Measurements from ENCODE around the gene FRZB.

FRZB gene

DNA sequence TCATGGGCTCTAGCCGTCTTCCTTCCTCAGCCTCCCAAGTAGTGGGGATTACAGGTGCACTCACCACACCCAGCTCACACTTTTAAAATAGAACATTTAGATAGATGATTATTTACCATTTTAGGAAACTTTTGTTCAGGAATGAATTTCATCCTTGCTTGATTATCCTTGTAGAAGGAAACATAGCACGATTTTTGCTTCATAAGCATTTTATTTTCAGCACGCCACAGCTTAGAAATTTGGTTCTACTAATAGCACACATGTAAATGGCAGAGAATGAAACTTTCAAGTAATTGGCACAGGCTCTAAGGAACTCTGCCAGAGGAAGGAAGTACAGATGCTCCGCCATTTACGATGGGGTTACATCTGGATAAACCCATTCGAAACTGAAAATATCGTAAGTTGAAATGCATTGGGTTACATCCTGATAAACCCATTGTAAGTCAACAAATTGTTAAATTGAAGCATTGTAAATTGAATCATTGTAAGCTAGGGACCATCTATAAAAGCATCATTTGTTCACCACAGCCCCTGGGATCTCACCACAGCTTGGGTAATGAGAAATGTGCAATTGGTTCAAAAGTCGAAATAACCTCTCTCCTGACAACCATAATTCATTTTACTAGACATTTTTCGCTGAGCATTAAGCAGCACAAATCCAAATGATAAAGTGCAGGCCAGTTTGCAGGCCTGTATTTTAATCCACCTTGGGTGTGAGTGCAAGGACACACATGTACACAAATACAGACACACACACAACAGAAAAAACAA, 33.2 kb downstream of the FRZB start:
- DNase-seq = no peak

DNA sequence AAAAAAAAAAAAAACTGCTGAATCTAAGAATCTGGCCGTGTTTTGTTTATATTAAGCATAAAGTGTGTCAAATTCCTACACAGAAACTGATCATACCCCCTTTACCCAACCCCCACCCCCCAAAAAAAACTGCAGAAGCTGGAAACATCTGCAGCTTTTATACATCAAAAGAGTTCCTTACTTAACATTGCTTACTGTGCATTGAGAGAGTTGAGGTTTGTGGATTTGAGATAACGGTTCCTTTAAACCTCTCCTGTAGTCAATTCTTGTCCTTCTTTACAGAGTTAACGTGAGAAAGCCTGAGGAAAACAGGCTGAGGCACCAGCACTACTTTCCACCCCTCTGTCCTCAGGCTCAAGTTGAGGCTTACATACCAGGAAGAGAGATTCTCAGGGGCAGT, 34.5 kb downstream of the FRZB start:
- DNase-seq = no peak

DNA sequence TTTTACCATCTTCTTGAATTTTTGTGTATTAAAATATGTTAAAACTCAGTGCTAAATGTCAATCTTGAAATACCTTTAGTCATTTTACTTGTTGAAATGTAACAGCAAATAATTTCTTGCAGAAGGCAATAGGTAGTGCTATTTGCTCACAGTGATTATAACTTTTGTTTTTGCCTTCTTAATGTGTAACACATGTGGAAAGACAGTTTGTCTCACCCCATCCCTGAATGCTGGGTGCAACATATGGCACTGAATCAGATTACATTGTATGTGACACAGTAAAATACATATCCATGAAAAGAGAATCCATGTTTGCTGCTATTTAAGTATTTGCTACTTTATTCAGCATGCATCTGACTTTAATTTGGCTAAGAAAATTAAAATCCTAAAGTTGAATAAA, 35.3 kb downstream of the FRZB start:
- no peak for DNase-seq

DNA sequence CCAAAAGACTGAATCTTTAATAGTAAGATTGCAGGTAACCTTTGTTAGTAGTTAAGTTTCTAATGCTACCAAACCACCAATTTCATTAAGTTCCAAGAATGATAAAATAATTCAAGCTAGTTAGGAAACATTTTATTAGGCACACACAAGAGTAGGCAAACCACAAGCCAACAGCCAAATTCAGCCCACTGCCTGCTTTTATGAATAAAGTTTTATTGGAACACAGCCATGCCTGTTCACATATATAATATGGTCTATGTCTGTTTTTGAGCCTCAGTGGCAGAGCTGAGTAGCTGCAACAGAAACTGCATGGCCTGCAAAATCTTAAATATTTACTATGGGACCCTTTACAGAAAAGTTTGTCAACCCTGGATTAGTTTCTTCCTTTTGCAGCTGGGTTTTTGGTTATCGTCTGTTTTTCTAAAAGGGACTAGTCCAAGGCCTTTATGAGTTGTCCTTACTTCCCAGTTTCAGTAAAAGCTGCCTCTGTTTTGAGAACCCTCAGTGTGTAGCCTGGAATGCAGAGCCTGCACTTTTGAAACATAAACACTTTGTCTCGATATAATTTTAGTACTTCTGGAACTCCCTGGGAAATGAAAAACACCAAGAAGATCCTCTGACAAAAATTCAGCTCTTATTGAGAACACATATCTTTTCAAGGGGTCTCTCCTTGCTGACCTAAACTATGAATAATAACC, 39.1 kb downstream of the FRZB start:
- DNase-seq = no peak

DNA sequence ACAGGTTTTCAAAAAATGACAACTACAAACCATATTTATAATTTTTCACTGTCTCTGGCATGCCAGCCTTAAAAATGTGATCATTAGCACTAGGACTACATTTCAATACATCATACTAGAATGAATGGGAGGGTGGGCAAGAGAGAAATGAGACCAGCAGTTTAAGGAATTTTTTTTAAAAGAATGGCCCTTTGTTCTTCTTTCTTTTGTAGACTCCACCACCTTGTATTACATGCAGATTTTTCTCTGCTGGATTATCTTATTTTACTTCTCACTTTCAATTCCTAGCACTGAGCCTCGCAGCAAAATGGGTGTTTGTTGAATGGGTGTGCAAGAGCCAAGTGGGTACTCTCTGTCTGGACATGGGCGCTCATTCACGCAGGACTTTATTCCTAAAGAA, 39.9 kb downstream of the FRZB start:
- no peak for DNase-seq

DNA sequence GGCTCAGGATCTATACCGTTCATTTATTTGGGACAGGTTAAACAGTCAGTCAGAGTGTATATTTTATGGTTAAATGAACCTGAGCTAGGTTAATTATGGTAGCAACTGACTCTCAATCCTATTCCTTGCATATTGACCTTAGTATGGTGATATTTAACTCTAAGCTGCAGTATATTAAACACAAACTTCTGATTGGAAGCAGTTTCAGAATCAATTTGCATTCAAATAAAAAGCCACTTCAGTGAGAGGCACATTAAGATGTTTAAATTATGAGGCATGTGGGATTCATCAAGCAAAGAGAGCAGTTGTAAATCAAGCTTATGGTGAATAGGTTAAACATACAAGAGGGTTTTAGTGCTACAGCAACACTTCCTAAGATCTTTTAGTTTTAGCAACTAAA, 40.4 kb downstream of the FRZB start:
- no peak for DNase-seq

DNA sequence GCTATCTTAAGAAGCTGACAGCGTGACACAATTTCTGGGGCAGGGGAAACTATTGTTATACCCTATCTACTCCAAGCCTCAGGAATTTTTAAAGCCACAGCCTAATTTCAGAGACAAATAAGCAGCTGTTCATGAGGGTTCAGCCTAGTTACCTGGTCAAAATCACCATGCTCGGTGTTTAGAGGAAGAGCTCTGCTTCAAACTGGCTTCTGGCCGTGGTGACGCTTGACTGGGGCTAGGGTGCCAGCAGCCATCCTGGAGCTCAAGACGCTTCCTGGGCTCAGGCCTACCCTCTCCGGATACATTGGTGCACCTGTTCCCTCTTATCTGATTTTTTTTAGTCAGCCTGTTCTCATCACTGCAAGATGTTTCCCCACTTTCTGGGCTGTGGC, 41.7 kb downstream of the FRZB start:
- DNase-seq = no peak

DNA sequence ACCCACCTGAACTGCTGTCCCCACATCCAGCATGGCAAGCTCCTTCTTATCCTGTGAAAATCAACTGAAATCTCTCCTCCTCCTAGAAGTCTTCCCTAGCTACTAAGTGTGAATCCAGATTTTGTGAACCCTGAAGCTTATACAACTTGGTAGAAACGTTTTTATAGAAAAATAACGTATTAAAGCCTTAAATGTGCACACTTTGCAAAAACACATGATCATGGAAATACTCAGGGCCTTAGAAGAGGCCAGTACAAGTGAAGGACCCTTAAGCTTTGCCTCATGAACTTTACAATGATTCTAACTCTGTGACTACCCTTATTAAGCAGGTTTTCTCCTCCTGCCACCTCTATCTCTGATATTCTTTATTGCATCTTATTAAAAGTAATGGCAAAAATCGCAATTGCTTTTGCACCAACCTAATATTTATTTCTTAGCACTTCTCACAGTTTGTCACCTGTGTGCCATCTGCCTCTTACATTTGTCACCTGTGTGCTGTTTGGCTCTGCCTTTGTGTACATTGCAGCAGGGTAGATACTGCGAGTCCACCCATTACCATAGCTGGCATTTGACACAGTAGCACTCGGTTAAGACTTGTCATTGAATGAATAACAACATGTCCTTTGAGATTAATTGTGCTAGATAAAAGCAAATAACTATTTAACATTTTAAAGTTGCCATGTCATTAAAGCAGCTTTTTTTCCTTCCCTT, 42.2 kb downstream of the FRZB start:
- no peak for DNase-seq

DNA sequence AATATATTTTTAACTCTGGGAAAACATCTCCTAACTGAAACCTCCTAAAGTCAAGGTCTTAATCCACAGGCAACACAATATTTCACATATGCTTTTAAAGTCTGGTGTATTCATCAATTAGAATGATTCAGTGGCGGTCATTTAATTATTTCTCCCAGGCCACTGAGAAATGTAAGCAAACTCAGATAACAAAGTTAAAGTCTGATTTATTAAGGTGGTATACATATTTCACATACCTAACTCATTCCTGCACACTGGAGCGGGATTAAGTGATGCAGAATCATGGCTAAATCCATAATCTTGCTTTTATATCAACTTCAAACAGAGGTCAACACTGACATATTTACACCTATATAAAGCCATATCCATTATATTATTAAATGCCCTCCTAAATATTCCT, 43.7 kb downstream of the FRZB start:
- no peak for DNase-seq

DNA sequence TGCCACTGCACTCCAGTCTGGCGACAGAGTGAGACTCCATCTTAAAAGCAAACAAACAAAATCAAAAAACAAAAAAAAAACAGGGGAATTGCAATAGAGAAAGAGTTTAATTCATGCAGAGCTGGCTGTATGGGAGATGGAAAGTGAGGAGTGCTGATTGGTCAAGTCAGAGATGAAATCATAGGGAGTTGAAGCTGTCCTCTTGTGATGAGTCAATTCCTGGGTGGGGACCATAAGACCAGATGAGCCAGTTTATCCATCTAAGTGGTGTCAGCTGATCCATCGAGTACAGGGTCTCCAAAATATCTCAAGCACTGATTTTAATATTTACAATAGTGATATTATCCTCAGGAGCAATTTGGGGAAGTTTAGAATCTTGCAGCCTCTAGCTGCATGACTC, 45.3 kb downstream of the FRZB start:
- DNase-seq = no peak

DNA sequence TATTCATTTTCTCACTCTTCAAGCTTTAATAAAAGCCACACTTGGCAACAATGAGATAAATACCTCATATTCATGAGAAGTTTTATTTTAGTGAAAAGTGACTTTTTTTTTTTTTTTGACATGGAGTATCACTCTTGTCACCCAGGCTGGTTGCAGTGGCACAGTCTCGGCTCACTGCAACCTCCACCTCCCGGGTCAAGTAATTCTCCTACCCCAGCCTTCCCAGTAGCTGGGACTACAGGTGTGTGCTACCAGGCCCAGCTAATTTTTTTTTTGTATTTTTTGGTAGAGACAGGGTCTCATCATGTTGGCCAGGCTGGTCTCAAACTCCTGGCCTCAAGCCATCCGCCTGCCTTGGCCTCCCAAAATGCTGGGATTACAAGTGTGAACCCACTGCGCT, 47.0 kb downstream of the FRZB start:
- no peak for DNase-seq

DNA sequence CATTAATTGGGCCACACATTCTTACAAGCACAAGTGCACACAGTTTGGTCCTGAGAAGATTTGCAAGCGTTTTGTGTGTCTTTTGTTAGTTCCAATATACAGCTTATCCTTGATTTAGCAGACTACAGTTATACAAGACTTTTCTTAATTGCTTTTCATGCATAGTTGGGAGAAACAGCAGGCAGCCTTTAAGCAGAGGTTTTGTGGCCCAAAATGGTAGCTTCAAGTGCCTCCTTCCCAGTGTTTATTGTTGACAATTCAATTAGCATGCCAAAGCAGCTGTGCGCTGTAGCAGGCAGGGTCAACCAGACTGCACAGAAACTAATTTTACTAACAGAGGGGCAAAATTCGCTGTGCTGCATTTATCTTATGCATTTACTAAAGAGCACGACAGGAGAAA, 47.5 kb downstream of the FRZB start:
- DNase-seq = no peak

DNA sequence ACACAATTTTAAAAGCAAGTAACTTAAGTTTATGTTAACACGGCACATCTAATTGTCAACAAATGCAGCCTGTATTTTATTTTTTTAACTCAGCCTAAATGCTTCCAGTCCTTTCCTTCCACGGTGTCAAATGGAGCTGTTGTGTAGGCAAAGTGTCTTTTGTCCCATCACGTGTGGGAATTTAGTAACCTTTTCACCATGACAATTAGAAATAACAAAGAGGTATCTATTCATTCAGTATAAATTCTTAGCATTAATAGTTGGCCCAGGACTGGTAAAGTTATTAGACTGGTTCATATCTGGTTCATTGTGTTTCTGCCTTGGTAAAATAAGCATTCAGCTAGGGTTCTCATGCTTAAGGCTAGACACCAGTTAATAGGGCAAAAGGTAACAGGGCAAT, 47.9 kb downstream of the FRZB start:
- DNase-seq = no peak

DNA sequence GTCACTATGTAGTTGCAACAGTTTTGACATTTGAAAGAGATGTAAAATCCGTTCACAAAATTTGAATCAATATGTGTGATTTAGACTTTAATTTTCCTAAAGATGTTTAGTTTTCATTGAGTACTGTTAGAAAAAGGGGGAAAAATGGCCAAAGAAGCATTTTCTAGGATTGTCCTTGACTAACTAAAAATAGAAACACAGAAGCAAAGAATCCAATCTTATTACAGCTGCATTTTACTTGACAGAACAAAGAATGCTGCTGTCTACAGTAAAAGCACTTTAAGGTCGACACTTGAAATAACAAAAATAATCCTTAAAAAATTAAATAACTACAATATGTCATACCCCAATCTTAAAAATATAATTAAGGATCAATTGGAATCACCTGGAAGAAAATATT, 48.9 kb downstream of the FRZB start:
- DNase-seq = no peak

DNA sequence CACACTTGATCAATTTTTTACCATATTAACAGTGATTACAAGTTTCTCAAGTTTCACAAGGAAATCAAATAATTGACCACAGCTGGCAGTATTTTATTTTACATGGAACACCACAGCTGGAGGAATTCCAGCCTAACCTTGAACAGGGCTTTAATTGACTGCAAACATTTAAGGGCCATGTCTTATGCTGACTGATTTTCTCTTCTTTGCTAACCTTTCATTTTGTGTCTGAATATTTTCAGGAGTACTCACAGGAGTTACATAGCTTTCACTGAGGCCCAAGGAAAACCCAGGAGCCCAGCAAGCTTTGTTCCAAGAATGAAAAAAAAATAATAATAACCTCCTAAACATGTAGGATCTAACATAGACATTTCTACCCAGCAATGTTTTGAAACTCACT, 49.6 kb downstream of the FRZB start:
- no peak for DNase-seq

DNA sequence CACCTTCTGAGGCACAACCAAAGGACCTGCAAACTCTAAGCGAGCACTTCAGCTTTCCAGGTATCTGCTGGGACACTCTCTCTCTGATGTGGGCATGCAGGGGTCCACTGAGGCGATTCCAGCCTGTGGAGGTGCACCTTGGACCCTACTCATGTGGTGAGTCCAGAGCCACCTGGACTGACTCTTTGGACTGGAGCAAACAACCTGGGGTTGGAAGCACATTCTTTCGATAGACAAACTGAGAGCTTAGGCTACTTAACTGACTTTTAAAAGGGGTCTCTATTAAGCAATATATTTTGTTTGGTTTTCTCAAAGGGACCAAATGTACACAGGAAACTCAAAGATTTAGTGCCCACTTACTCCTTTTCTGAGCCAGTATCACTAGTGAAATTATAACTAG, 51.6 kb downstream of the FRZB start:
- no peak for DNase-seq

DNA sequence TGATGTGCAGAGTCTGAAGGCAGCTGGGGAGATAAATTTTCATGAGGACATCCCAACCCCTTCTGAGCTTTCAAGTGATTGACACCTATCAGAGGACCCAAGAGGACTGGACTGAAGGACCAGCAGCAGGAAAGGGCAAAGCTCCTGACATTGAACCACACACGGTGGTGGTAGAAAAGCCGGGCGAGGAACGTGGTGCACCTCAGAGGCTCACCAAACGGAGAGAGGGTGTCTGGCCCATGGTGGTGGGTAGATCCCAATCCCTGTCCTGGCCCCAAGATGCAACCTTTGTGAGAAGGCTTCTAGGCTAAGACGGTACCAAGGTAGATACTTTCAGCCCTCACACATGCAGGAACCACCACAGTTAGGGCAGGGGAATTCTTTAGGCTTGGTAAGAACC, 52.1 kb downstream of the FRZB start:
- DNase-seq = no peak

DNA sequence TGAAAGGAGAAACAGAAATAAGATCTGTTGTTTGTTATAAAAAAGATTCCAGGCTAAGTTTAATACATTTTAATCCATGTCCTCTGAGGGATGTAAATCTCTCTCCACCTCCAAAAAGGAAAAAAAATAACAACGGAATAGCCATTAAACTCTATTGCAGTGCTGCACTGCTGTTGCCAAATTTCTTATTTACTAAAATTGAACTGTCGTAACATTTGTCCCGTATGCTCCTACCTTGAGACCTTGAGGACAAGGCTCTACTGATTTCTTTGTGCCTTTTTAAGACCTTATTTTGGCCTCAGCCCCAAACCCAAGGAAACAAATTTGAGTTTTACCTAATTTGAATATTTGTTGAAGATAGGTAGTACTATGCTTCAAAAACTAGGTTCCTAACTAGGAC, 56.4 kb downstream of the FRZB start:
- DNase-seq = no peak

DNA sequence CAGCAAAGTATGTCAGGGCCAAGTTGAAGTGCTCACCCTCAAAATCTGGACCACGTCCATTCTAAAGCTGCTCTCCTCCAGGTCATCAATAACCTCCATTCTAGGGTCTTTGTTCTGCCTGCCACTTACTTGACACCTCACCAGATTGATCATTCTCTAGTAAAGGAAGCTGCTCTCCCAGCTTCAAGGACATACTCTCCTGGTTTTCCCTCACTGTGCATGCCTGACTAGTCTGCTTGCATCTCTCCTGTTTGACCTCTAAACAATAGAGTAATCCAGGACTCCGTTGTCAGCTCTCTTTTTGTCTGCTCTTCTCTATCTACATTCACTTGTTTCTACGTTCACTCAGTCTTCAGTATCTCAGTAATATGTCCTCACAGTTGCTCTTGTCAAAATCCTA, 59.1 kb downstream of the FRZB start:
- no peak for DNase-seq

DNA sequence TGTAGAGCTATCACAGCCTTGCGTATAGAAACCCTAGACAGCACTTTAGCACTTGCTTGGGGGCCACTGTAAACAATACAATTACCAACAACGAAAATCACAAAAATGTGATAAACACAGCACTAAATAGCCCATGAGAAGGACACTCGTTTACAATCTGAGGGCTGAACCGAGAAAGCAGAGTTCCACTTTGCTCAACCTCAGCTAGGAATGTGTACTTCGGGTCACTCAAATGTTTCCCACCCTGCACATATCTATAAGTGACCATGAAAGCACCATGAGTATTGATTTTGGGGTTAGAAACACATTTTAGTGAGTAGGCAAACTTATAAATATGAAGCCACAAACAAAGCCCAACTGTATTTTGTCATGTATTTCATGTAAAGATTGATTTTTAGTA, 62.3 kb downstream of the FRZB start:
- DNase-seq = no peak

DNA sequence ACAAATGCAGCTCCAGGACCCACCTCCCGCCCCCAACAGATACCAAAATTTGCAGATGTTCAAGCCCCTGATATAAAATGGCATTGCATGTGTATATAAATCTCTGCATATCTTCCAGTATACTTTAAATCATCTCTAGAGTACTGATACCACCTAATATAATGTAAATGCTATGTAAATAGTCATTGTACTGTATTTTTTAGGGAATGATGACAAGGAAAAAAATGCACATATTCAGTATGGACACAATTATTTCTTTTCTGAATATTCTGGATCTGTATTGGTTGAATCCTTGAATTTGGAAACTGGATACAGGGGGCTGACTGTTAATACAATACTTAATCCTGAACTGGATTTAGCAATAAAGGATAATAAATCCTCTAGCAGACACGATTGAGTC, 67.7 kb downstream of the FRZB start:
- DNase-seq = no peak

DNA sequence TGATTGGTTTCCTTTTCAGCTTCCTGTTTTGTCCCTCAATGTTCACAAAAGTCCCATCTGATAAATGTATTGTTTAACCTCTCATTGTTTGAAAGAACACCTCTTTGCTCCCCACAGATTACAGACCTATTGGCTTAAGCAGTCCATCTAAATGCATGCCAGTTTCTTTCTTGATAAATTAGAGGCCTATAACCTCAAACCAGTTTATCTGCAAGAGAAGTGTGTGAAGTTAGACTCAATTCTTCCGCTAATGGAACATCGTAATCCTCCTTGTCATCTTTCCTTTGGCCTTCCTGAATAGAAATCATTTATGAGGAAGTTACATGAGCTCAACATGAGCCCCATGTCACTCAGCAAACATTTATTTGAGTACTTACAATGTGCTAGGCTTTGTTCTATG, 74.0 kb downstream of the FRZB start:
- DNase-seq = no peak

DNA sequence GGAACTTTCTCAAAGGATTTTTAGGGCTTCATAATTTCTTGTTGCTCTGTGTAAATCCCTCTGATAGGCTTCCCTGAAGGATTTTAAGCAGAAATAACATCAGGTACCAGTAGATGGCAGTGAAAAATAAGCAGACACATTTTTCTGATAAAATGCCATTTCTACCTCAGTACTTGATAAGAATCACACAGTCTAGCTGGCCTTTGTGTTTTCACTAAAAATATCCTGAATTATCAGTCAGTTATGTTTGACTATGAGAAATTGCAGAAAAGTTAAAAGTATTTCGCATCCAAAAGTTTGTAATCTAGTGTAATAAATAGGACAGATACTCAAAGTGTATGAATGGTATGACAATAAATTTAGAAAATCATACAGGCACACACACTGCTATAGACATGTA, 81.7 kb downstream of the FRZB start:
- no peak for DNase-seq

DNA sequence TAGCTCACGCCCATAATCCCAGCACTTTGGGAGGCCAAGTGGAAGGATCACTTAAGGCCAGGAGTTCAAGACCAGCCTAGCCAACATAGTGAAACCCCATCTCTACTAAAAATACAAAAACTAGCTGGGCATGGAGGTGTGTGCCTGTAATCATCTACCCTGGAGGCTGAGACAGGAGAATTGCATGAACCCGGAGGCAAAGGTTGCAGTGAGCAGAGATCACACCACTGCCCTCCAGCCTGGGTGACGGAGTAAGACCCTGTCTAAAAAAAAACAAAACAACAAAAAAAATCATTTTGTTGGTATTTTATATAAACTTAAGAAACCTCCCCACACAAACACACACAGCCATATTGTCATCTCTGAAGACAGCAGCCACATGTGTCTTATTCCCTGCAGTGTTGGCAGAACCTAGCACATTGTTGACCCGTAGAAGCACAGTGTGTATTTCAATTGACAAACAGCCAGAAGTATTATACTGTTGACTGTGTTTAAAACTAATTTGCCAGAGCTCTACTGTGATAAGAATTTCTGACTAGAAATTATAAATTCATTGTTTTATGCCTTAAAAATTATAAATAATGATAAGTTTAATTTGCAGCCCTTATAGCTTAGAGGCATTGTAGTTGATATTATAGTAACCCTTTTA, 82.3 kb downstream of the FRZB start:
- DNase-seq = no peak
